Testis (tissue), 2 donors: Measurements from ENCODE around the gene SLC13A5.

Experiments
- CTCF ChIP-seq, 3 experiments: fragments of 450-650 bp in 2 of 3; fragments of 200-600 bp in 1 of 3; sonication (generic) in 1 of 3; IDR thresholded peaks; one replicate each; pipeline ENCODE4 v1.5.1; 2016 to 2019; ENCODE audit warnings: antibody characterized with exemption in 3 of 3, mild to moderate bottlenecking in 2 of 3, moderate library complexity in 1 of 3
- POLR2A ChIP-seq: fragments of 450-650 bp; IDR thresholded peaks from one replicate; pipeline ENCODE4 v1.6.1; 2017; ENCODE audit warnings: antibody characterized with exemption, mild to moderate bottlenecking, moderate library complexity

GRCh38 chr17:6639014-6639585 lies 74.1 kb downstream of the SLC13A5 start:
- TF ChIP-seq CTCF (IDR thresholded peaks at IDR 0.05) (no peak), POLR2A (no peak)
